ACHN (cell line): ENCODE data around the gene ALS2.

ENCODE experiments used
- DNase-seq: peaks from one replicate; pipeline ENCODE4 v3.0.0-alpha.2; 2015
- in situ Hi-C: cut with HindIII; loops from 2 replicates; pipeline ENCODE4 v1.10.0; 2017; ENCODE audit warnings: low sequenced_read_pairs, low pct_ligation_motif_present, low pct_unique_long_range_greater_than_20kb

The ALS2 gene

DNA sequence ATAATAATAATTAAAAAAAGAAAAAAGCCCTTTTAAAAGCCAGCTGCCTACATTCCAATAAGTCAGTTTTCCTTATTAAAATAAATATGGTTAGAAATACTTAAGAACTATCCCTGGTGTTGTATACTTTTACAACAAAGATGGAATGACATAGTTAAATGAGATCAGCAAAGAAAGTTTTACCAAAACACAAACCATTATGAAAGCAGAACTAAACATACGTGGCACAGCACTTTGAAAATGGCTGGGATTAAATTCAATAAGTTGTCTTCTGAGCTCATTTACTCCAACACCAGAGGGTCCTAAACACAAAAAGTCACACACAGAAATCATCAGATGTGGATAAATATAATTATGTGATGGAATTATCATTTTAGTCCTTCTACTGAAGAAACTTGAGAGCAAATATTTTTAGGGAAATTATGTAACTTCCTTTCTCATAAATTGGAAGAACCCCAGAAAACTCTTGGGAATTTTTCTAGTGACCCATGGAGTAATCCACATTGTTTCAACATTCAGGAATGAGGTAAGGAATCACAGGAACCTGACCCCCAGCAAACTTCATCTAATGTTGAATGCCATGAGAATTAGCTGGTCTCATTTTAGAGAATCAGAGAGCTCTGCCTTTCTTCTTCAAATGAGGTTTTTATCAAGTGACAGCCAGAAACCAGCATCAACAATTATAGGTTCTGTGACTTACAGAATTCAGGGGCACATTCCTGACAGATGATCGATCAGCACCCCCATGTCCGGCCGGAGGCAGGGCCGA, 125.9 kb downstream of the ALS2 start:
- DNase-seq: peak; percentile 13
- in situ Hi-C loops: no loop called here

DNA sequence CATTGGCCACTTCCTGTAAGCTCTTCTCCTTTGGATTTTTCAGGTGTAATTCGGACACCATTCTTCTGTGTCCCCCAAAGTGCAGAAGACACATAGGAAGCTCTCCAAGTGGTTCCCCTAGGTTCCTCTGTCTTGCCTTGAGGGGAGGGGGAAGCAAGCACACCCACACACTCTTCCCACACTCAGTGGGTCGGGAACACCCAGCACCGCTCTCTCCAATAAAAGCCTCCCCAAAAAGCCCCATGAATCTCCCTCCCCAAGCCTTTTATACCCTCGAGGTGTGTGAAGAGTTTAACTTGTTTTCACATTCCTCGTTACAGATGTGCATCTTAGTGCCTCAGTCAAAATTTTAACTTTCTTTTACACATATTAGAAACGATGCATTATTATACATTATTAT, 127.5 kb downstream of the ALS2 start:
- in situ Hi-C loops: no loop called here
- no peak for DNase-seq
